Stimulated activated CD4-positive, alpha-beta T cell treated with anti-CD3 and anti-CD28 coated beads, Interleukin-12 subunit alpha, Interleukin-12 subunit beta, amount 100 ng/mL, for 4 hours (primary cell): ENCODE results near the gene OR5B17.
"Not testable (repeated sequence)": the region's sequence is repeated elsewhere in the genome, so short reads cannot be mapped to it uniquely, and the experiment has no call there.

ENCODE experiments used
- DNase-seq: peaks from one replicate; pipeline ENCODE4 v3.0.0-alpha.2; 2020

OR5B17 gene

GRCh38 chr11:58358969-58359368 lies at the start of gene OR5B17:
OR5B17 (minus strand) TSS chr11:58359069; CDS start chr11:58359069, 0 bp downstream.
- no peak for DNase-seq

DNA sequence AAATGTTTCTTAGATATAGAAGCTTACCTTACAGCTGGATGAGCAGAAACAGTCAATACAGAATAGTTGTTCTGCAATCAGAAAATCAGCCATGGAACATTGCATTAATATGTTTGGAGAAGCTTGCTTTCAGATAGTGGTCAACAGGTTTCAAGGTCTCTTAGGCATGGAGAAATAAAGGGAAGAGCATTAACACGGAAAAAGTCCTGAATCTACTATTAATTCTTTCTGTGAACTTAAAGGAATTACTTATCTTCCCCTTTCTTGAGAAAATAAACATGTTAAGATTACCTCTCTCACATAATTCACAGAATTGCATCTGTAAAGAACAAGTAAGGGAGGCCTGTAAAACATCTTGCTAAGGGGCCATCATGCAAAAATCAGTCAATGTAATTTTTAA lies 47.9 kb upstream of the OR5B17 start, which contains the start of gene OR5B3:
TSS of gene OR5B3 (minus strand) at position 101 of the 400 bp plus-strand sequence. CDS start 3,465 bp downstream, outside the sequence.
- DNase-seq, result no peak

DNA sequence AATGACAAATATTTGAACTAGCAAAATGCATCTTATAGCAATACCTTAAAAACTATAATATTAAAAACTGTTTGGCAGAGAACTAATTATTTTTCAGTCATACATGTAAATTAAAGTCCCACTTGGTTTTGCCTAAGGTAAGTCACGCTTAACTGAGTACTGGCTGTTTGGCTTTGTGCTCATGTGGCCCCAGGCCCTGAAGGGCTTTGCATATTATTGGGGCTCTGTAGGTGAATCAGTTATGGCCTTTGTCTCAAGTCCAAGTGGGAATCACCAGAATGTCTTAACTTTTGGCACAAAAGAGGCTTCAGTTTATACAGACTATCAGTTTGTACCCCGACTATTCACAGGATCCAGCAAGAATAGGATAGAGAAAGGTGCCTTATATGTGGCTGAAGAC lies 40.8 kb upstream of the OR5B17 start:
- not testable (repeated sequence) for DNase-seq

GRCh38 chr11:58395581-58395980 lies 36.7 kb upstream of the OR5B17 start:
- no peak for DNase-seq

GRCh38 chr11:58394195-58394594 lies 35.3 kb upstream of the OR5B17 start:
- no peak for DNase-seq

- DNase-seq, result no peak
These were observed 33.9 kb upstream of the OR5B17 start for GRCh38 chr11:58392746-58393145.

DNA sequence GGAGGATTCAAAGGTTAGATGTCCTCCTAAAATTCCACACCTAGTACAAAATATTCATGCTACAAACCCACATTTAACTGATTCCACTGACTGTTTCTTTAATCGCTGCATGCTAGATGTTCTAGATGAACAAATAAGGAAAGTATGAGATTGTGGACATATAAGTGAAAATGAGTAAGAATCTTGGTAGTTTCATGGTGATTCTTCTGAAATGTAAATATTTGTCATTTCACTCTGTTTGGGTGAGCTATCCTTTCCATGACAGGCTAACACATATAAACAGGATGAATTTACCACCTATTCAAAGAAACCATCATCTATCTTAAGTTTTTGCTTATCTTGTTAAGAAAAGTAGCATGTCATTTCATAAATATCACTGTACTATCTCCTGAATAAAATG lies 33.0 kb upstream of the OR5B17 start:
- no peak for DNase-seq

DNA sequence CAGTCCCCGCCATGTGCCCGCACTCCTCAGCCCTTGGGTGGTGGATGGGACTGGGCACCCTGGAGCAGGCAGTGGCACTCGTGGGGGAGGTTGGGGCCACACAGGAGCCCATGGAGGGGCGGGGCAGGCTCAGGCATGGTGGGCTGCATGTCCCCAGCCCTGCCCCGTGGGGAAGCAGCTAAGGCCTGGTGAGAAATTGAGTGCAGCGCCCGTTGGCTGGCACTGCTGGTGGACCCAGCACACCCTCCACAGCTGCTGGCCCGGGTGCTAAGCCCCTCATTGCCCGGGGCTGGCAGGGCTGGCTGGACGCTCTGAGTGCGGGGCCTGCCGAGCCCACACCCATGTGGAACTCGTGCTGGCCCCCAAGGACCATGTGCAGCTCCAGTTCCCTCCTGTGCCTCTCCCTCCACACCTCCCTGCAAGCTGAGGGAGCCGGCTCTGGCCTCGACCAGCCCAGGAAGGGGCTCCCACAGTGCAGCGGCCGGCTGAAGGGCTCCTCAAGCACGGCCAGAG lies 31.7 kb upstream of the OR5B17 start:
- DNase-seq, result no peak

DNA sequence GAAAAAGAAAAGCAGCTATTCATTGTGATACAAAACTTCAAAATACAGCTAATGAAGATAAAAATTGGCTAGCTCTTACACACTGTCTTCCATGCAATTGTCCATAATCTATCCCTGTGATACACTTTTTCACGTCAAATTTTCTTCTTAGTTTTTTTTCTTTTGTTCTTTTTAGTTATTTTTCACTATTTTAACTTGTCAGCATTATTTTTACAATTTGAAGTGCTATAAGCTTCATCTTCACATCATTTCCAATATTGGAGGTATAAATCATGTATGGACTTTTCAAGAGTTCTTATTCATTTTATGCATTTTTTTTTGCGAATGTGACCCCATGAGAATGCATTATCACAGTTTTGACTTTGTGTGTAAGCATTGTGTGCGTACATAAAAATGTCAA lies 4.1 kb downstream of the OR5B17 start:
- DNase-seq, result no peak

DNA sequence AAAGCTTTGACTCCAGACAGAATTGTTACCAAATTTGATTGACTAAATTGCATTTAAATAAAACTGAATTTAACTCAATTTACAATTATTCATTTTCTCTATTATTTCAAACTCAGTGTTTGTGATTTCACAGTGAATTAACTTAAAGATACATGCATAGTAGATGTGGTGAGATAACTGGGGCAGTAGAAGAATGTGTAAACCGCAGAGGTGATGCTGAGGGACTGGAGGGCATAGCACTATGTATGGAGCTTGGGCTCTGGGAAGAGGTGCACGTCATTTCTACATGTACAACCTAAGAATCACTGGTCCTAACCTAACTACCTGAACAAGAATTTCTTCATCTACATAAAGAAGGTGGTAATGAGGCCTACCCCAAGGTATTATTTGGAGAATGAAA lies 13.7 kb downstream of the OR5B17 start:
- no peak for DNase-seq

DNA sequence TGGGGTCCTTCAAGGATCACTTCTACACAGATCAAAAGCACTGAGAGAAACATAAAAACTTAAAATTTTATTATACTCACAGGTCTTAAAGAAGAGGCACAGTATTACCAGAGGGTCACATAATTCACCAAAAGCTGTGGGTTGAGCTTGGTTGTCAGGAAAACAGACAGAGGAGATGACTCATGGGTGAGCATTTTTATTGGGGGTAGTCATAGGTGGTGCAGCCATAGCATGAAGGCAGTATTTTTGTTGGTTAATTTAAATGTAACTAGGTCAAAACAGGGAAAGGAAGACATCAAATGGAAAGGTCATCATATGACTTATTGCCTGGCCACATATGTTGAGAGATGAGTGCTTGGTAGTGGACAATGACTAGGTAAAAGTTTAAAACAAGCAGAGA lies 24.2 kb downstream of the OR5B17 start:
- no peak for DNase-seq

DNA sequence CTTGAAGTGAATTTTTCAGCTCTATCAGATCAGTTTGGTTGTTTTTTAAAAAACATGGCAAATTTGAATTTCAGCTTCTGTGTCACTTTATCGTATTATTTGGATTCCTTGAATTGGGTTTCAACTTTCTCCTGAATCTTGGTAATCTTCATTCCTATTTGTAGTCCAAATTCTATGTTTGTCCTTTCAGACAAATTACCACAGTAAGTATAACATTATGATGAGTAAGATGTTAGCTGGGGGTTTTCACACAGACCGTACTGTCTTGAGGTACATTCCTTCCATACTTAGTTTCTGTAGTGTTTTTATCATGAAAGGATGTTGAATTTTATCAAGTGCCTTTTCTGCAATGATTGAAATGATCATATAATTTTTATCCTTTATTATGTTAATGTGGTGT lies 28.0 kb downstream of the OR5B17 start:
- no peak for DNase-seq

- DNase-seq, result no peak
These were observed 40.3 kb downstream of the OR5B17 start for GRCh38 chr11:58318532-58318931.

GRCh38 chr11:58316142-58316541 lies 42.7 kb downstream of the OR5B17 start:
- DNase-seq, result no peak
